ENCODE data around the gene TAF1D.

The TAF1D gene

DNA sequence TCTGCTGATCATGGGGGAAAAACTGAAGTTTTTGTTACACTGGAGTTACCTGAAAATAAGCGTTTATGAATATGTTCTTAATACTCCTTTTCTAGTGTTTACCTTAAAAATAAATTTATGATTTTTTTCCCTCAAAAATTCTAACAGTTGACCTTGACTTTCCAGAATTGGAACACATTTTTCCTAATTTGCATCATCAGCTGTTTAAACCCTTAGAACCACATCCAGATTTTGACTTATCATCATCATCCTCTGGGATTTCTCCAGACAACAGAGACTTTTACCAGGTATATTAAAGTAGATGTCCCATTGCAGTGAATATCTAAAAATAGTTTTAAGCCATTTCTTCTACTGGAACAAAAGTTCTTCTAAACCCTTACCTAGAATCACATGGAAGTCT, 17.2 kb downstream of the TAF1D start:
- Histone ChIP-seq H3K4me3 (ENCODE audit: insufficient read depth, low read length, poor library complexity, severe bottlenecking) (no peak overlapping the region), H2AFZ (ENCODE audit: low read depth, low read length, severe bottlenecking) (no peak overlapping the region), H3K9me2 (replicated peaks; ENCODE audit: insufficient read depth, low read length) (no peaks in the 10 kb centered on the region), H3K9me3 (ENCODE audit: insufficient read depth, low read length) (no peaks in the 10 kb centered on the region), H3K27ac (ENCODE audit: low read depth, low read length) (no peak overlapping the region), H3K9ac (ENCODE audit: low read length) (no peak overlapping the region), H3K4me2 (ENCODE audit: low read depth, low read length, poor library complexity, severe bottlenecking) (no peak overlapping the region), H3F3A (ENCODE audit: insufficient read depth) (peaks cover 49% of the 10 kb centered on the region), H3K36me3 (ENCODE audit: low read length) (peaks cover 28% of the 10 kb centered on the region; the same call in 1 of the 2 replicates), H3K79me2 (ENCODE audit: insufficient read depth, low read length) (no peaks in the 10 kb centered on the region), H4K20me1 (ENCODE audit: low read depth, low read length) (no peaks in the 10 kb centered on the region), H3K27me3 (ENCODE audit: low read length) (no peaks in the 10 kb centered on the region)
- TF ChIP-seq EZH2phosphoT487 (conservative IDR thresholded peaks at IDR 0.05; ENCODE audit: low read length), result no peak
- TF ChIP-seq CTCF (IDR thresholded peaks at IDR 0.05; ENCODE audit: insufficient read depth, low read length, poor library complexity, severe bottlenecking), result no peak

DNA sequence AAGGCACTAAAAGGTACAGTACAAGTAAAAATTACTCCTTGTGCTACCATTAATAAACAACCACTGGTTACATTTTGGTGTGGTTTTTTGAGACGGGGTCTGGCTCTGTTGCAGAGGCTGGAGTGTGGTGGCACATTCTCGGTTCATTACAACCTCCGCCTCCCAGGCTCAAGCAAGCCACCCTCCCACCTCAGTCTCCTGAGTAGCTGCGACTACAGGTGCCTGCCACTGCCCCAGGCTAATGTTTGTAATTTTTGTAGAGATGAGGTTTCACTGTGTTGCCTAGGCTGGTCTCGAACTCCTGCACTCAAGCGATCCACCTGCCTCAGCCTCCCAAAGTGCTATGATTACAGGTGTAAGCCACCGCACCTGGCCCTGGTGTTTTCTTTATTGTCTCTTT, 20.8 kb downstream of the TAF1D start:
- TF ChIP-seq EZH2phosphoT487 (conservative IDR thresholded peaks at IDR 0.05; ENCODE audit: low read length) (no peak), CTCF (IDR thresholded peaks at IDR 0.05; ENCODE audit: insufficient read depth, low read length, poor library complexity, severe bottlenecking) (no peak)
- Histone ChIP-seq H3K27ac (ENCODE audit: low read depth, low read length) (no peak overlapping the region), H3K27me3 (ENCODE audit: low read length) (no peaks in the 10 kb centered on the region), H3F3A (ENCODE audit: insufficient read depth) (peaks cover 16% of the 10 kb centered on the region), H3K36me3 (ENCODE audit: low read length) (peaks cover 21% of the 10 kb centered on the region; the same call in 1 of the 2 replicates), H3K9me2 (replicated peaks; ENCODE audit: insufficient read depth, low read length) (no peaks in the 10 kb centered on the region), H3K4me3 (ENCODE audit: insufficient read depth, low read length, poor library complexity, severe bottlenecking) (no peak overlapping the region), H2AFZ (ENCODE audit: low read depth, low read length, severe bottlenecking) (no peak overlapping the region), H3K9ac (ENCODE audit: low read length) (no peak overlapping the region), H3K9me3 (ENCODE audit: insufficient read depth, low read length) (no peaks in the 10 kb centered on the region), H3K4me2 (ENCODE audit: low read depth, low read length, poor library complexity, severe bottlenecking) (no peak overlapping the region), H3K79me2 (ENCODE audit: insufficient read depth, low read length) (peaks cover 4% of the 10 kb centered on the region; the same call in 1 of the 2 replicates), H4K20me1 (ENCODE audit: low read depth, low read length) (no peaks in the 10 kb centered on the region; the same call in 1 of the 2 replicates)

- Histone ChIP-seq H3K9me3 (ENCODE audit: insufficient read depth, low read length) (no peaks in the 10 kb centered on the region), H3K9me2 (replicated peaks; ENCODE audit: insufficient read depth, low read length) (no peaks in the 10 kb centered on the region), H3K27me3 (ENCODE audit: low read length) (no peaks in the 10 kb centered on the region), H3K79me2 (ENCODE audit: insufficient read depth, low read length) (peaks cover 4% of the 10 kb centered on the region; the same call in 1 of the 2 replicates), H4K20me1 (ENCODE audit: low read depth, low read length) (no peaks in the 10 kb centered on the region; the same call in 1 of the 2 replicates), H3K4me3 (ENCODE audit: insufficient read depth, low read length, poor library complexity, severe bottlenecking) (no peak overlapping the region), H3K4me2 (ENCODE audit: low read depth, low read length, poor library complexity, severe bottlenecking) (no peak overlapping the region), H3K27ac (ENCODE audit: low read depth, low read length) (no peak overlapping the region), H3K9ac (ENCODE audit: low read length) (no peak overlapping the region), H2AFZ (ENCODE audit: low read depth, low read length, severe bottlenecking) (no peak overlapping the region), H3F3A (ENCODE audit: insufficient read depth) (peaks cover 11% of the 10 kb centered on the region; the same call in 1 of the 2 replicates), H3K36me3 (ENCODE audit: low read length) (peaks cover 17% of the 10 kb centered on the region; the same call in 1 of the 2 replicates)
- TF ChIP-seq EZH2phosphoT487 (conservative IDR thresholded peaks at IDR 0.05; ENCODE audit: low read length) (no peak), CTCF (IDR thresholded peaks at IDR 0.05; ENCODE audit: insufficient read depth, low read length, poor library complexity, severe bottlenecking) (no peak)
These were observed 22.0 kb downstream of the TAF1D start for GRCh38 chr11:93719310-93719709.
